ENCODE data around the gene BRWD1.

DNA sequence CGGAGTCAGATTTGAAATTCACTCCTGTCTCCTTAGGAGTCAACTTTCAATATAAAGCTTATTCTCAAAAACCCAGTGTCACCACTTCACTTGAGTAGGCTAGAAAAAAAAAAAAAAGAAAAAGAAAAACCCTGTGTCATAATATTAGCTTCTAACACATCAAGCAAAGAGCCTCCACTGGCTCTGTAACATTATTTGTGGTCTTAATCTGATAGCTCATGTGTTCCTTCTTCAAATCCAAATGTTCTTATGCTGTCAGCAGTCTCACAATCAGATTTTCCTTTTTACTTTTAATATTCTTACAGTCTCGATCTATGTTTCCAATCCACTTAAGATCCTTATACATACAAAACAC lies 104.1 kb downstream of the BRWD1 start:
- no peak for TF ChIP-seq CTCF (IDR thresholded peaks at IDR 0.05)
- no peak for TF ChIP-seq POLR2A (IDR thresholded peaks at IDR 0.05)
